WI38 (cell line): ENCODE measurements around the gene MYL7.

Experiments used
- H3K4me3 ChIP-seq: 2 replicates; pipeline ENCODE4 v1.5.1; 2011; ENCODE audit warnings: low read depth, mild to moderate bottlenecking, control low read depth, low read length
- TF ChIP-seq, protein P1 (sequence below): IDR thresholded peaks from 2 replicates; pipeline ENCODE4 v1.5.1; 2012; ENCODE audit warnings: low read depth, mild to moderate bottlenecking, control low read depth, low read length

The MYL7 gene

DNA sequence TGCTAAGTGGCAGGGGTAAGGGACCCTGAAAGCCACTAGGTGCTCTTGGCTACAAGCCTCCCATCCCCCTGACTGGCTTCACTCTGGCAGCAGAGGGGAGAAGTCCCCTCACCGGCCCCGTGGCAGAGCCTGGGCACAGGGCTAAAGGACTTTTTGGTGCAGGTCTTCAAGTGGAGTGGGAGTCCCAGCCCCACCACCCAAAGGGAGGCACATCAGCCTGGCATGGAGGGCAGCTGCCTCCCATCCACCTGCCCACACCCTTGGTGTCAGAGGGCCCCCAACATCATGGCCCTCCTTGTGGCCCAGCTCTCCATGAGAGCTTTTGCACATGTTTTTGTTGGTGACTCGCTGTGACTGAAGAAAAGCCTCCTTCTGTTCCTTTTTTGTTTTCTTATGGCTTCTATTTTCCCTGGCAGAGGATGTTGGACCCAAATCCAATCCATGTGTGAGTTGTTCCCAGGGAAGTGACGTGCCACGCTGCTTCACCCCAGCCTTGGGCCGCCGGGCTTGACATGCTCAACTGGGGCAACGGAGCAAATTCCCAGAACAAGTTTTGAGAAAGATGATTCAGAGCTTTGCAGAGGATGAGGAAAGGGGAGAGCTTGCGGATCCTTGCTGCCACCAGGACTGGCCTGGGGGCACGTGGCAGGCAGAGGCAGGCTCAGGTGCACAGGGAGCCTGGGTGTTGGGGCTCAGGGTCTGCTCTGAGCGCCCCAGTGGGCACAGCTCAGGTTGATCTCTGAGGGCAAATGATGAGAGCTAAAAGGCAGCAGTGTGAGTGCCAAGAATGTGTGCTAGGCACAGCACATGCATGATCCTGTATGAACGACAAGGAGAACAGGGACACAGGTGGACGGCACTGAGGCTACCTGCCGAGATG lies 38.9 kb downstream of the MYL7 start:
- no peak overlapping the region for H3K4me3 ChIP-seq
- TF ChIP-seq, protein P1, sequence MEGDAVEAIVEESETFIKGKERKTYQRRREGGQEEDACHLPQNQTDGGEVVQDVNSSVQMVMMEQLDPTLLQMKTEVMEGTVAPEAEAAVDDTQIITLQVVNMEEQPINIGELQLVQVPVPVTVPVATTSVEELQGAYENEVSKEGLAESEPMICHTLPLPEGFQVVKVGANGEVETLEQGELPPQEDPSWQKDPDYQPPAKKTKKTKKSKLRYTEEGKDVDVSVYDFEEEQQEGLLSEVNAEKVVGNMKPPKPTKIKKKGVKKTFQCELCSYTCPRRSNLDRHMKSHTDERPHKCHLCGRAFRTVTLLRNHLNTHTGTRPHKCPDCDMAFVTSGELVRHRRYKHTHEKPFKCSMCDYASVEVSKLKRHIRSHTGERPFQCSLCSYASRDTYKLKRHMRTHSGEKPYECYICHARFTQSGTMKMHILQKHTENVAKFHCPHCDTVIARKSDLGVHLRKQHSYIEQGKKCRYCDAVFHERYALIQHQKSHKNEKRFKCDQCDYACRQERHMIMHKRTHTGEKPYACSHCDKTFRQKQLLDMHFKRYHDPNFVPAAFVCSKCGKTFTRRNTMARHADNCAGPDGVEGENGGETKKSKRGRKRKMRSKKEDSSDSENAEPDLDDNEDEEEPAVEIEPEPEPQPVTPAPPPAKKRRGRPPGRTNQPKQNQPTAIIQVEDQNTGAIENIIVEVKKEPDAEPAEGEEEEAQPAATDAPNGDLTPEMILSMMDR = no peak

DNA sequence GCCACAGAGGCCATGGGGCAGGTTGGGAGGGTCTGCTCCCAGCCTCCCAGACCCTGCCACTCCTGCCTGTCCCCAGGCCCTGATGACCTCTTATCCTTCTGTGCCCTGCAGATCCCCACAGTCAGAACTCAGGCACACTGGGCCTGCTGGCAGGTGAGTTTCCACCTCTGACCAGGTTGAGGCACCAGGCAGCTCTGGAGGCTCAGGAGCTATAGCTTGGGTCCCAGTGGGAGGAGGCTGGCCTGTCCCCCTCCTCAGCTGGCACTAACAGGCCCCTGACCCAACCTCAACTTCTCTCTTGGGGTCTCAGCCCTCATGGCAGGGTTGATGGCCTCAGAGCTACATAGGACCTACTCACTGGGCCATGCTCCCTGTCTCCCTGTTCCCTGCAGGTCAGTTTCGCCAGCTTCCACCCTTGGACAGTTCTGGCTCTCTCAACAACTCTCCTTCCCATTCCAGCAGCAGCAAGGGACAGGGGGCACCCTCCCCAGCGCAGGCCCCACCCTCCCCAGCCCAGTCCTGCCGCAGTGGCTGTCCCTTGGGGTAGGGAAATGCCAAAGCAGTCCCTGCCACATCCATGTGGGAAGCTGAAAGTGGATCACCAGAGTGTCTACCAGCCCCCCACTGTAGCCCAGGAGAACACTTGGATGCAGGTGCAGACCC lies 39.7 kb downstream of the MYL7 start:
- TF ChIP-seq, protein P1 = no peak
- H3K4me3 ChIP-seq = no peak overlapping the region

DNA sequence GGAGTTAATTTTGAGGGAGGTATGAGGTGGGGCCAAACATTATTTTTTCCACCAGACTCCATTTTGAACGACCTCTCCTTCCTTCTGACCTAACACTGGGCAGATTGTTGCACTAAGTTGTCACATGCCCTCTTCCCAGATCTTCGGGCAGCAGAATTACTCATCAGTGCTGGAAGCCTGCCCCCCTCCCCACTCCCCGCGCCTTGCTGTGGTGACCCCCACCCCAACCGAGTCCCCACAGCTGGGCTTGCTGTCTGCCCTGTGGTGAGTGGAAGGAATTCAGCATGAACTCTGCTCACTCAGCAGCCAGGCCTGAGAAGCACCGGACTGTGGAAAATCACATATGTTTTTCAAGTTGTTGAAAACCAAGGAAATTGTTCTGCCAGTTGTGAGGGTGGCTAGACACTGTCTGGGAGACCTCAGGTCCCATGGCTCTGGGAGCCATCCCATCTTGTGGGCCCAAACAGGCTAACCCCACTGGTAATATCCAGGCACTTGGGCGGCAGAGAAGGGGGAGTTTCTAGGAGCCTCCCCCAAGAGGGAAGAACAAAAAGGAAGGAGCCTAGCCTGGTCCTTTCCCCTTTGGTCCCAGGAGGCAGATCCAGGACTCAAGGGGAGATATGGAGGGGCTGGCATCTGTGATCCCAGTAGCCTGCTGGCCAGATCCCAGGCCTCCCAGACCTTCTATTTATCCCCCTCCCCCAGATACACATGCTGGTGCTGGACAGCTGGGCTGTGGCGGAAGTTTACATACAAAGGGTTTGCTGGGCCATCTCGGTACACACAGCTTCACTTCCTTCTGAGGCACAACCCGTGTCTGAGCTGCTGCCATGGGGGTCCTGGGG lies 40.5 kb downstream of the MYL7 start:
- TF ChIP-seq, protein P1 = no peak
- no peak overlapping the region for H3K4me3 ChIP-seq

DNA sequence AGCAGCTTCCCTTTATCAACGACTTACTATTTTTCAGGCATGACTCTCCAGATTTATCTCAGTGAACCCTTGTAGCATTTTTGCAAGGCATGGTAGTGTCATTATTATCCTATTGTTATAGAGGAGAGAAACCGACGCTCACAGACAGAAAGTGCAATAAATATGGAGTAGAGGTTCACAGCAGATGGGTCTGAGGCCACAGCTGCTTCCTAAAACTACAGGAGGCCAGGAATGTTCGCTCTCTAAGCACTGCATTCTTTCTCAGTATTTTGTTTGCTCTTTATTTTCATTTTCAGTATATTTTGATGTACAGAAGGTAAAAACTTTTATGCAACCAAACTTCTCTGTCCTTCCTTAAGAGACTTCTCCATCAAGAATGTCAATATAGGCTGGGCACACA lies 41.5 kb downstream of the MYL7 start:
- TF ChIP-seq, protein P1 = no peak
- H3K4me3 ChIP-seq = no peak overlapping the region

DNA sequence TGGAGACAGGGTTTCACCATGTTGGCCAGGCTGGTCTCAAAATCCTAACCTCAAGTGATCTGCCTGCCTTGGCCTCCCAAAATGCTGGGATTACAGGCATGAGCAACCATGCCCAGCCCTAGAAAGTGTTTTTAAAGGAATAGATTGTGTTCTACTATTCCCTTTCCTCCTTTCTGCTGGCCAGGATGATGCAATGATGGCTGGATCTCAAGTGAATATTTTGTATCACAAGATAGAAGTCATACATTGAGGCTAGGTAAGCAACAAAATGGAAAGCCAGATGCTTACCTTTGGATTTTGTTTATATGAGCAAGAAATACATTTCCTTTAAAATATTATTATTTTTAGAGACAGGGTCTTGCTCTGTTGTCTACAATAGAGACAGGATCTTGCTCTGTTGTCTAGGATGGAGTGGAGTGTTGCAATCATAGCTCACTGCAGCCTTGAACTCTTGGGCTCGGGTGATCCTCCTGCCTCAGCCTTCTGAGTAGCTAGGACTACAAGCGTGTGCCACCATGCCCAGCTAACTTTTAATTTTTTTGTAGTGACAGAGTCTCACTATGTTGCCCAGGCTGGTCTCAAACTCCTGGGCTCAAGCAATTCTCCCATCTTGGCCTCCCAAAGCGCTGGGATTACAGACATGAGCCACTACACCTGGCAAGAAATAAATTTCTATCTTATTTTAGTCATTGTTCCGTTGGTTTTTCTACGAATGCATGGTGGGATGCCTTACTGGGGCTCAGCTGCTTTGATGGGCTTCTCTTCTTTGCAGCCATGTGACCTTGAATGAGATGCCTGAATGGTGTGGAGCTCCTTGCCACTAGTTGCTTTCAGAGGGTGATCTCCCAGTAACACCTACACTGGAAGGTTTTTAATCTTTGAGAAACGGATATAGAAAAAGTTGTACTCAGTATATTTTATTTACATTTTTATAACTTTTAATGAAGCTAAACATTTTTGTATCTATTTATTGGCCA lies 42.8 kb downstream of the MYL7 start:
- H3K4me3 ChIP-seq = no peak overlapping the region
- TF ChIP-seq, protein P1 = no peak

DNA sequence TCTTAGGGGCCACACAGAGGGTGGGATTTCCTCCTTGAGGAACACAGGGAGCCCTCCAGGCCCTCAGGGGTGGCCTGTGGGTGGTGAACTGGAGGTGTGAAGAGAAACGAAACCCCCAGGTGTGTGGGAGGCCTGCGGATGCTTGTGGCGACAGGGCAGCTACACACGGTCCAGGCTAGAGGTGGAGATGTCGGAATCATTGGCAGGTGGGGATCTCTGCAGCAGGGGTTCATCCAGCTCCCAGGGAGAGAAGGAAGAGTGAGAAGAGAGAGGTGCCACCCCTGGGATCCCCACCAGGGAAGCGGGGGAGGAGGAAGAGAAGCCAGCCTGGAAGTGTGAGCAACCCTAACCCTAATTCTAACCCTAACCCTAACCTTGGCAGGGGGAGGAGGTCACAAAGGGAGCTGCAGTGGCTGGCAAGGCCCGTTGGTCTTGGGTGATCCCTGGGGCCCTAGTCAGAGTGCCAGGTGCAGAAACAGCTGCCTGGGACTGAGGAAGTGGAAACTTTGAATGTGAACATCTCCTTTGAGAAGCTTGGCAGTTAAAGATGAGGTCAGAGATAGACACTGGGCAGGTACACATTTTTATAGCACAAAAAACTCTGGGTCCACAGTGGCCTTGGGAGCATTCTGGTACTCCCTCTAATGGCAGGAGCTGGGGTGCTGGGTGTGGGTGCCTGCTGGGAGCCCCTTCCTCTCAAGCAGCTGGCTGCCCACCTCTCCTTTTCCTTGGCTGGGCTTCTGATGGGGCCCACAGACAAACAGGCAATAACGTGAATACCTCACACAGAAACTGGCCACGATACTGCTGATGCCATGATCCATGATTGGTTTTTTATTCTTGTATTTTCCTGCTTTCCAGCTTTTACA lies 43.8 kb downstream of the MYL7 start:
- TF ChIP-seq, protein P1 = no peak
- no peak overlapping the region for H3K4me3 ChIP-seq
